GM18499 (cell line): ENCODE measurements around the gene MMP28.

Source experiments
- ATAC-seq: cut with Tn5 transposase; IDR thresholded peaks from one replicate; pipeline ENCODE4 v1.9.1; 2021; ENCODE audit warnings: moderate number of reproducible peaks; ENCODE audit not compliant: insufficient read depth, unreplicated experiment

MMP28 gene

GRCh38 chr17:35801583-35802224 is 6.3 kb upstream of the MMP28 start:
- no peak for ATAC-seq

GRCh38 chr17:35799942-35800341 is 4.5 kb upstream of the MMP28 start:
- ATAC-seq, result no peak

GRCh38 chr17:35797918-35798317 is 2.5 kb upstream of the MMP28 start:
- ATAC-seq, result no peak

- ATAC-seq, result no peak
Observed at GRCh38 chr17:35797370-35797769, 1.9 kb upstream of the MMP28 start.

GRCh38 chr17:35796942-35797341 is 1.5 kb upstream of the MMP28 start:
- ATAC-seq, result no peak

GRCh38 chr17:35795871-35796265 is 427 bp upstream of the MMP28 start:
- no peak for ATAC-seq

GRCh38 chr17:35793257-35793656 is 2.2 kb downstream of the MMP28 start:
- no peak for ATAC-seq

GRCh38 chr17:35791681-35792350 is 3.6 kb downstream of the MMP28 start:
- no peak for ATAC-seq

- ATAC-seq, result no peak
Observed at GRCh38 chr17:35790841-35791240, 4.6 kb downstream of the MMP28 start.

- no peak for ATAC-seq
Observed at GRCh38 chr17:35788477-35789368, 6.7 kb downstream of the MMP28 start.

- ATAC-seq, result no peak
Observed at GRCh38 chr17:35786941-35787432, 8.5 kb downstream of the MMP28 start.

- no peak for ATAC-seq
Observed at GRCh38 chr17:35784895-35785294, 10.5 kb downstream of the MMP28 start.

- no peak for ATAC-seq
Observed at GRCh38 chr17:35780950-35781349, 14.5 kb downstream of the MMP28 start.

GRCh38 chr17:35778641-35779196 is 16.7 kb downstream of the MMP28 start:
- no peak for ATAC-seq

GRCh38 chr17:35775583-35775982 is 19.9 kb downstream of the MMP28 start:
- ATAC-seq, result no peak

- no peak for ATAC-seq
Observed at GRCh38 chr17:35775039-35775438, 20.4 kb downstream of the MMP28 start.

- ATAC-seq, result no peak
Observed at GRCh38 chr17:35774499-35774898, 20.9 kb downstream of the MMP28 start.

GRCh38 chr17:35773679-35774425 is 21.6 kb downstream of the MMP28 start:
- ATAC-seq, result no peak

GRCh38 chr17:35773129-35773528 is 22.3 kb downstream of the MMP28 start:
- ATAC-seq, result no peak

GRCh38 chr17:35769895-35770486 is 25.4 kb downstream of the MMP28 start:
- ATAC-seq, result no peak
